Tracheal epithelial cell (primary cell): ENCODE measurements around the gene RASIP1. TPM values are rescaled to one million over a fixed set of nuclear protein-coding genes. Genes with fewer than 3 reads are reported as not detected.

Source experiments
- total RNA-seq: library from RNA; depleted of rRNA; stranded (reverse); fragments of >200 nt; gene quantifications from 2 replicates; pipeline ENCODE4 v1.2.1, GENCODE V29; 2014

The RASIP1 gene, protein sequence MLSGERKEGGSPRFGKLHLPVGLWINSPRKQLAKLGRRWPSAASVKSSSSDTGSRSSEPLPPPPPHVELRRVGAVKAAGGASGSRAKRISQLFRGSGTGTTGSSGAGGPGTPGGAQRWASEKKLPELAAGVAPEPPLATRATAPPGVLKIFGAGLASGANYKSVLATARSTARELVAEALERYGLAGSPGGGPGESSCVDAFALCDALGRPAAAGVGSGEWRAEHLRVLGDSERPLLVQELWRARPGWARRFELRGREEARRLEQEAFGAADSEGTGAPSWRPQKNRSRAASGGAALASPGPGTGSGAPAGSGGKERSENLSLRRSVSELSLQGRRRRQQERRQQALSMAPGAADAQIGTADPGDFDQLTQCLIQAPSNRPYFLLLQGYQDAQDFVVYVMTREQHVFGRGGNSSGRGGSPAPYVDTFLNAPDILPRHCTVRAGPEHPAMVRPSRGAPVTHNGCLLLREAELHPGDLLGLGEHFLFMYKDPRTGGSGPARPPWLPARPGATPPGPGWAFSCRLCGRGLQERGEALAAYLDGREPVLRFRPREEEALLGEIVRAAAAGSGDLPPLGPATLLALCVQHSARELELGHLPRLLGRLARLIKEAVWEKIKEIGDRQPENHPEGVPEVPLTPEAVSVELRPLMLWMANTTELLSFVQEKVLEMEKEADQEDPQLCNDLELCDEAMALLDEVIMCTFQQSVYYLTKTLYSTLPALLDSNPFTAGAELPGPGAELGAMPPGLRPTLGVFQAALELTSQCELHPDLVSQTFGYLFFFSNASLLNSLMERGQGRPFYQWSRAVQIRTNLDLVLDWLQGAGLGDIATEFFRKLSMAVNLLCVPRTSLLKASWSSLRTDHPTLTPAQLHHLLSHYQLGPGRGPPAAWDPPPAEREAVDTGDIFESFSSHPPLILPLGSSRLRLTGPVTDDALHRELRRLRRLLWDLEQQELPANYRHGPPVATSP
- total RNA-seq, result 2.9 and 3.2 TPM in 2 replicates

DNA sequence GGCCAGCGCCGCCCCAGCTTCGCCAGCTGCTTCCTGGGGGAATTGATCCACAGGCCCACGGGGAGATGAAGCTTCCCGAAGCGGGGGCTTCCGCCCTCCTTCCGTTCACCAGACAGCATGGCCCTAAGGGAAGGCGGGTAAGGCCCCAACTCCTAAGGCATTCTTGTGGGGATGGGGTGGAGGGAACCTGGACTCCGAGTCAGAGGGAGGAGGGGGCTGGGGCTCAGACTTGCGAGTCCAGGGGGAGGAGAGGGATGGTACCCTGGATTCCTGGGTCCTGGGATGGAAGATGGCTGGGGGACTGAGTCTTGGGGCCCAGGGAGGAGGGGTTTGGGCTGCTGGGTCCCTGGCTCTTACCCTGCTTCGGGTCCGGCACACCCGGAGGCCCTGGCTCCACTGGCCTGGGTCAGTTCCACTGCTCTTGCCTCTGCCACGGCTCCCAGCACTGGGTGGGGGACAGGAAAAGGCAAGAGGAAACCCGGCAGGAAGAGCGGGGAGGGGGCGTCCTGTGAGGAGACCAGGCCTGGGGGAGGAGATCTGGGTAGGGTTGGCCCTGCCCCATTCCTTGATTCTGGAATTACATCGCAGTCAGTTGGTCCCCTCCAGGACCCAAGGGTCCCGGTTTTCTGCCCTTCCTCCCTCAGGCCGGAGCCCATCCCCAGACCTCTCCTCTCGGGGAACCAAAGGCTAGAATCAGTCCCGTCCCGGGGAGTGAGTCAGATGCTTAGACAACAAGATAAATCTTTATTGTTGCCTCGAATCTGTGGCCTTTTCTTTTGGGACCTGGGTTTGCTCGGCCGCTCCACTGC is at the start of gene RASIP1:
Gene RASIP1 (minus strand): TSS at position 447 of the 809 bp plus-strand sequence. CDS start 328 bp downstream, at position 119.

DNA sequence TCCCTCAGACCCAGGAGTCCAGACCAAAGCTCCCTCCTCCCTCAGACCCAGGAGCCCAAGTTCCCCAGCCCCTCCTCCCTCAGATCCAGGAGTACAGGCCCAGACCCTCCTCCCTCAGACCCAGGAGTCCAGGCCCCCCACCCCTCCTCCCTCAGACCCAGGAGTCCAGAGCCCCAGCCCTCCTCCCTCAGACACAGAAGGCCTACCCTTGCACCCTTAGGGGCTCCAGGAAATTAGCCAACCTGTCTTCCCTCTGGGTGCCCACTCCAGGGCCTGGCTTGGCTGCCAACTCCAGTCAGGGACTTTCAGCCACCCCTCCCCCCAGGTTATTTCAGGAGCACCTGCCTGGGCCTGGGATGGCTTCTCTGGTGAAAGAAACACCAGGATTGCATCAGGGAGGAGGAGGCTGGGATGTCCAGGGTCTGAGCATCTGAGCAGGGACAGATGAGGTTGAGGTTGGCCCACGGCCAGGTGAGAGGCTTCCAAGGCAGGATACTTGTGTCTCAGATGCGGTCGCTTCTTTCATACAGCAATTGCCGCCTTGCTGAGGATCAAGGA is 14.8 kb upstream of the RASIP1 start, which contains the start of gene FGF21:
Gene FGF21 (plus strand): TSS at position 441 of the 558 bp plus-strand sequence. CDS start 713 bp downstream, outside the sequence.

DNA sequence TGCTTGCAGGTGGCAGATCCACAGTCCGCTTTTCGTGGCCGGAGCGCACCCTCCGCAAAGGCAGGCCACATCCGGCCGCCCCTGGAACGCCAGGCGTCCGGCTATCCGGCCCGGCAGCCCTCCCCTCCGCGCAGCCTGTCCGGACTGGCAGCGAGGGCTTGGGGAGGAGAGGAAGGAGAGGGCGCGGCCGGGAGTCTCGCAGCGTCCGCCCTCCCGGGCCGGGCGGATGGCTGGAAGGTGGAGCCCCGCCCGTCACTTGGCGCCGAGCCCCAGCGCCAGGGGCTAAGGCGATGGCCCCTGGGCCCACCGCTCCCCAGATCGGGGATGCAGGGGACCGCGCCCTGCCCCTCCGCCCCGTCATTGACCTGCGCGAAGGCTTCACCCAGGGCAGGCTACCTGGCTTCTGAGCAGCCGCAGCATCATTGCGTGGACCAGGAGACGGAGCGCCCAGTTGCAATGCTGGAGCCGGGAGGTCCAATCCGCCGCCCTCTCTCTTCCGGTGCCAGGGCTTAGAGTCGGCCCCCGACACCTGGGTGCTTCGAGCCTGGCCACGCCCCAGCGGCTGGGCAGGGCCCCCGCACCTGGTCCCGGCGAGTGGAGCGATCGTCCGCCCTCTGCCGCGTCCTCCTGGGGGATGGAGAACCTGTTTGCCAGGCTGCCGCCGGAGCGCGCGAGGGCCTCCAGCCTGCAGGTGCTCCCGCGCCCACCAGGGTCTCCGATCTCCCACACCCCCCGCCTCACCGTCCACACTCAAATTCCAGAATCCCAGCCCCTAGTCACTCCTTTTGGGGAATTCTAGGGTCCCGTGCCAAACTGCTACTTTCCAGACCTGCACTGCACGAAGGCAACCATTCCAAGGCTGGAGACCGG is 12.3 kb upstream of the RASIP1 start, which contains the start of gene FUT1:
Gene FUT1 (minus strand): TSS at position 146 of the 870 bp plus-strand sequence. CDS start 1,360 bp downstream, outside the sequence.

DNA sequence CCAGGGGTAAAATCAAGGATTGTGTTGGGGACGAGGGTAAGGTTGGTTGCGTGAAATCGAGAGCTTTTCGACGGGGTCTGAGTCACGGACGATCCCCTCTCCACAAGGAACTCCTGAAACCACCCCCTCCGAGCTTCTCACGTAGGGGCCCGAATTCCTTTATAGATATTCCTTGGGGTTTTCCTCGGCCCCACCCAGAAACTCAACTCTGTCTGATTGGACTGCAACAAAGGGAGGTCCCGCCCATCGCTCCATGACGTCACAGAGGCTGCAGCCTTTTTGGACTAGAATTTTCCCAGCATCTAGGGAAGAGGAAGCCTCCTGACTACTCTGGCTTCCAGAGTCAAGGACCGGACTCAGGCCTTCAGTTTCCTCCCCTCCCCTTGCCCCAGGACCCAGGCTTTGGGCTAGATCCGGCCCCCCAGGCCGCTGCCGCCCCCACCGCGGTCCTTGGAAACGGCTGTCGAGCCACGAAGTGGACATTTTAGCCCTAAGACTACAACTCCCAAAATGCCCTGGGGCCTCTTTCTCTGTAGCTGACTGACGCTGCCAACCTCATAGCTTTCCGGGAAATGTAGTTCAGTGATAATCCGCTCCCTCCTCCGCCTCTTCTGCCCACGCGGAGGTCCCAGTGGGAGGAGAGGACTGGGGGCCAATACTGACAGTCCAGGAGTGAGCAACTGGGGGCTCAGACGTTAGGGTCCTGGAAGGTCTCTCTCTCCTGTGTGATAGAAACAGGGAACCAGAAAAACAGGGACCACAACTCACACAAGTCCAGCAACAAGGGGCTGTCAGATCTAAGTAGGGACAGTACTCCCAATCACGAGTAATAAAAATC is 6.5 kb upstream of the RASIP1 start, which contains the start of gene IZUMO1:
Gene IZUMO1 (minus strand): TSS at position 172 of the 838 bp plus-strand sequence. CDS start 1,050 bp downstream, outside the sequence.

DNA sequence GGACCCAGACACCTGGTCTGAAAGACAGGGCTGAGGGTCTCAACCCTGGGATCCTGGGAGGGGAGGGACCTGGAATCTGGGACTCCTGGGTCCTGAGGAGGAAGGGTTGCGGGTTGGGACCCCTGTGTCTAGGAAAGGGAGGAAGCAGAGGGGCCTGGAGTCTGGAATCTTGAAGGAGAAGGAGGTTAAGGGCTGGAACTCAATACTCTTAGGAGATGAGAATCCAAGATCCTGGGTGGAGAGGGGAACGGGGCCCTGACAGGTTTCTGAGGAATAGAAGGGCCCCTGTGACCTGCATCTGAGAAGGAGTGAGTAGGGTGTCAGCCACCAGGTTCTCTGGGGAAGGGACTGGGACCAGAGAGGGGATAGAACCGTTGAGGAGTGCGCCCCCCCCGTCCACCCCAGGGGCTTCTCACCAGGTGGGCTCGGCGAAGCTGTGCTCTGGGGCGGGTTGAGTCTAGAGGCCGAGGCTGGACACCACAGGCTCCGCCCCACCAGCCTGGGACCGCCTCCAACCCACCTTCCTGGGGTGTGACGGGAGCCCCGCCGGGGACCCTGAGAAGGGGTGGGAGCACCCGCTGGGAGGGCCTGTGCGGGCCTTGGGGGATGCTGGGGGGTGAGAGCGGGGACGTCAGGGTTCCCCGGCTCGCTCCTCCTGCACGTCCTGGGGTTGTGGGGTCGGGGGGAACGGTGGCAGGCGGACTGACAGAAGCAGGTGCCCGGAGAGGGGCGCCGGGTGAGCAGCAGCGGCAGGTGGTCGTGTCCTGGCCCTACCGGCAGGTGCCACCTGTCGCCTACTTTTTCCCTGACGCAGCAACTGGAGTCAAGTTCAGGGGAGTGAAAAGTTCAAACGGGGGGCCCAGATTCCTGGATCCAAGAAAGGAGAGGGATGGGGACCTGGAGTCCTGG is 20.9 kb downstream of the RASIP1 start, which contains the start of gene MAMSTR:
Gene MAMSTR (minus strand): TSS at position 463 of the 909 bp plus-strand sequence. CDS start 694 bp downstream, outside the sequence.

DNA sequence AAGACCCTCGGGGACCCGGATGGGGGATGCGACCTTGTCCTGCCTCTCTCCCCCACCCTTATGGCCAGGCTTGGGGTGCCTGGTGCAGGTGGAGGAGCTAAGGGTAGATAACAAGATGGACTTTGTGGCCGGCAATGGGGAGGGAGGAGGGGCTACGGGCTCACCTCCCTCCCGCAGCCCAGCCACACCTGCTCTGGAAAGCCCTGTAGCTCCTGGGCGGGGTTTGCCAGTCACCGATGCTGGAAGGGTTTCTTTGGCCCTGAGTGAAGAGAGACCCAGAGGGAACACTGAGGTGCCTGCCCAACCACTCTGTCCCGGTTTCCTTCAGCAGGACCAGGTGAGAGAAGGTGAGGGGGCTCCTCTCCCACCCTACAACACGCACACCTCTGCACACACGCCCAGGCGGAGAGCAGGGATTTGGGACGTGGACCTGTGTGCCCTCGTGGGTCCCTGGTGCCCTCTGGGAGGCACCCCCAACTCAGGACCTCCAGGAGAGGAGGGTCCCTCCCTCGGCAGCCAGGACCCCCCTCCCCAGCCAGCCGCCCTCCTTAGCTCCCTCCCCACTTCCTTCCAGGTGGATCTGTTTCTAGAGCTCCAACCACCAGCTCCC is 44.6 kb downstream of the RASIP1 start, which contains the start of gene FUT2:
Gene FUT2 (plus strand): TSS at position 229 of the 610 bp plus-strand sequence. CDS start 6,986 bp downstream, outside the sequence.

DNA sequence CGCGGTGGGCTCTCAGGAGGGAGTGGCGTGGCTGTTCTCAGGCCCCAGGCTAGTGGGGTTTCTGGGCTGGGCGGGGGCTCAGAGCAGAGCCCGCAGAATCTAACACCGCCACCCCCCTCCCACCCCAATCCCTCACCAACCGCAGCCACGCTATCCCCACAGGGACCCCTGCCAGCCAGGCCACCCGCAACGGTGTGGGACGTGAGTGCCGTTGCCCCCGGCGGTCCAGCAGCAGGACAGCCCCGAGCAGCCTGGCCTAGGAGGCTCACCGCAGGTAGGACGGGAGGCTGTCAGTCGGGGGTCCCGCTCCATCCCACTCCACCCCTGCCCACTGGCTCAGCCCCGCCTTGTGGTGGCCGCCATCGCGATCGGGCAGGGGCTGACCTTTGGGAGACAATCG is 67.4 kb downstream of the RASIP1 start, which contains the start of gene NTN5:
Gene NTN5 (minus strand): TSS at position 24 of the 400 bp plus-strand sequence. CDS start 2,031 bp downstream, outside the sequence.

Other genes with a start within 250 kb of the RASIP1 start
- gene LMTK3, start 228.8 kb downstream of the RASIP1 start, total RNA-seq, result 1.7 and 3.1 TPM in 2 replicates
- gene SULT2B1, start 188.4 kb downstream of the RASIP1 start, total RNA-seq, result 4.3 and 8.7 TPM in 2 replicates
- 0.21 TPM in 1 of 2 replicates, not detected in the other for gene SPACA4, start 133.9 kb downstream of the RASIP1 start, total RNA-seq
- gene FAM83E, start 125.5 kb downstream of the RASIP1 start, total RNA-seq, result 17.3 and 23.9 TPM in 2 replicates
- 2,579 and 4,716 TPM in 2 replicates for gene RPL18, start 121.4 kb downstream of the RASIP1 start, total RNA-seq
- gene SPHK2, start 121.1 kb downstream of the RASIP1 start, total RNA-seq, result 6.0 and 6.3 TPM in 2 replicates
- 2.6 and 4.6 TPM in 2 replicates for gene DBP, start 103.2 kb downstream of the RASIP1 start, total RNA-seq
- gene CA11, start 94.4 kb downstream of the RASIP1 start, total RNA-seq, result 1.5 and 3.1 TPM in 2 replicates
- 0.24 and 0.43 TPM in 2 replicates for gene NTN5, start 67.6 kb downstream of the RASIP1 start, total RNA-seq
- gene FUT2, start 44.6 kb downstream of the RASIP1 start, total RNA-seq, result 6.0 and 7.7 TPM in 2 replicates
- gene MAMSTR, start 20.9 kb downstream of the RASIP1 start, total RNA-seq, result 0.48 TPM in 1 of 2 replicates, not detected in the other
- gene IZUMO1, start 6.3 kb upstream of the RASIP1 start, total RNA-seq, result not detected in 2 replicates
- gene FUT1, start 12.0 kb upstream of the RASIP1 start, total RNA-seq, result 11.9 and 14.9 TPM in 2 replicates
- gene FGF21, start 14.9 kb upstream of the RASIP1 start, total RNA-seq, result not detected in 2 replicates
- 35.2 and 37.8 TPM in 2 replicates for gene BCAT2, start 70.4 kb upstream of the RASIP1 start, total RNA-seq
- gene HSD17B14, start 95.9 kb upstream of the RASIP1 start, total RNA-seq, result 0.64 and 1.9 TPM in 2 replicates
- gene PLEKHA4, start 128.0 kb upstream of the RASIP1 start, total RNA-seq, result 3.8 and 5.5 TPM in 2 replicates
- 59.9 and 106 TPM in 2 replicates for gene PPP1R15A, start 131.8 kb upstream of the RASIP1 start, total RNA-seq
- 0.21 and 0.24 TPM in 2 replicates for gene TULP2, start 158.1 kb upstream of the RASIP1 start, total RNA-seq
- 90.8 and 93.4 TPM in 2 replicates for gene NUCB1, start 159.7 kb upstream of the RASIP1 start, total RNA-seq
- gene DHDH, start 193.1 kb upstream of the RASIP1 start, total RNA-seq, result 6.4 and 8.4 TPM in 2 replicates
- gene BAX, start 214.3 kb upstream of the RASIP1 start, total RNA-seq, result 35.0 and 104 TPM in 2 replicates
- gene FTL, start 224.7 kb upstream of the RASIP1 start, total RNA-seq, result 3,392 and 8,392 TPM in 2 replicates